Transverse colon (tissue), 4 donors: ENCODE measurements around the gene RSPH9. TPM values are rescaled to one million over a fixed set of nuclear protein-coding genes. Genes with fewer than 3 reads are reported as not detected.

Experiments used
- DNase-seq: peaks from one replicate; pipeline ENCODE4 v3.0.0-alpha.2; 2019
- H3K27ac ChIP-seq, 4 donors: fragments of 200-600 bp; sonication (generic); 2 replicates each; pipeline ENCODE4 v1.5.1; 2016 to 2018; ENCODE audit warnings: inconsistent platforms in 4 of 4
- H3K27me3 ChIP-seq: fragments of 200-600 bp; sonication (generic); 2 replicates; pipeline ENCODE4 v1.5.1; 2017; ENCODE audit warnings: inconsistent platforms
- H3K36me3 ChIP-seq, 4 donors: fragments of 200-600 bp; sonication (generic); 2 replicates each; pipeline ENCODE4 v1.5.1; 2017 to 2019; ENCODE audit warnings: inconsistent platforms in 4 of 4
- H3K4me1 ChIP-seq, 4 donors: fragments of 200-600 bp; sonication (generic); 2 replicates each; pipeline ENCODE4 v1.5.1; 2017 to 2020; ENCODE audit warnings: inconsistent platforms in 4 of 4
- H3K4me3 ChIP-seq, 4 donors: fragments of 200-600 bp; sonication (generic); 1 replicate in 1 of 4; 2 replicates in 3 of 4; pipeline versions ENCODE4 v1.5.1 to v1.6.1; 2017 to 2019; ENCODE audit warnings: inconsistent platforms in 4 of 4
- H3K9me3 ChIP-seq, 2 donors: fragments of 200-600 bp; sonication (generic); 2 replicates each; pipeline ENCODE4 v1.5.1; 2017 to 2019; ENCODE audit warnings: inconsistent platforms in 2 of 2
- EP300 ChIP-seq: sonication (generic); formaldehyde crosslinking; IDR thresholded peaks from one replicate; pipeline ENCODE4 v1.6.1; 2017; ENCODE audit warnings: antibody characterized with exemption, low read depth
- POLR2A ChIP-seq: fragments of 450-650 bp; IDR thresholded peaks from one replicate; pipeline ENCODE4 v1.6.1; 2016; ENCODE audit warnings: antibody characterized with exemption, mild to moderate bottlenecking, moderate library complexity
- POLR2AphosphoS5 ChIP-seq, 3 donors: sonication (generic); formaldehyde crosslinking; IDR thresholded peaks; one replicate each; pipeline ENCODE4 v1.6.1; 2016; ENCODE audit warnings: antibody characterized with exemption in 3 of 3
- WGBS, 2 donors: methylation state at CpG; one replicate each; pipeline ENCODE4 v1.1.5; 2018; ENCODE audit warnings: low coverage in 1 of 2; 5-methylcytosine and 5-hydroxymethylcytosine counted together
- in situ Hi-C, 4 donors: fragments of 200-750 bp; cut with MboI; loops; one replicate each; pipeline versions ENCODE4 v1.15.0 to v1.15.1; 2017; ENCODE audit warnings: low sequenced_read_pairs in 3 of 4, low pct_ligation_motif_present in 1 of 4, low pct_unique_long_range_greater_than_20kb in 1 of 4
- intact Hi-C: fragments of 100-400 bp; cut with DNase I; formaldehyde crosslinking; loops from one replicate; pipeline ENCODE4 v1.15.1; 2023; ENCODE audit warnings: low total_unique reads
- total RNA-seq, 4 donors: library from RNA; depleted of rRNA; stranded (reverse); fragments of >200 nt; gene quantifications; one replicate each; pipeline ENCODE4 v1.1.0, GENCODE V29; 2016
- TF ChIP-seq, protein P1 (sequence below), 5 experiments: fragments of 200-600 bp in 3 of 5; fragments of 450-650 bp in 2 of 5; sonication (generic) in 3 of 5; IDR thresholded peaks; 1 replicate in 2 of 5; 2 replicates in 3 of 5; pipeline ENCODE4 v1.5.1; 2016 to 2017; ENCODE audit warnings: antibody characterized with exemption in 5 of 5, inconsistent platforms in 3 of 5, mild to moderate bottlenecking in 2 of 5, moderate library complexity in 1 of 5

Gene RSPH9
- total RNA-seq, 4 donors from 2014 or later, result not detected

DNA sequence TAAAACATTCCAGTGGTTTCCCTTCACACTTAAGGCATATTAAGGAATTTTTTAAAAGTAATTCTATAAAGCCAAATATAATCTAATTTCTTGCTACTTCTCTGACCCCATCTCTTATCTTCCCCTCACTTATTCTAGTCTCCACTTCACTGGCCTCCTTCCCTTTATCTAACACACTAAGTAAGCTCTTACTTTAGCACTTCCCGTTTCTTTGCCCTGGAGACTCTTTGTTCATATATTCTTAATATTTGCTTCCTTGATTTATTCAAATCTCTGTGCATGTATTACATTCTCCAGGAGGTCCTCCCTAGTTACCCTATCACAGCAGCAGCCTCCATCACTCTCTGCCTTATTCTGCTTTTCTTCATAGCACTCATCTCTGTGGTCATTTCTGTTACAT lies 36.0 kb upstream of the RSPH9 start:
- Histone ChIP-seq H3K27me3 (no peaks in the 10 kb centered on the region), H3K27ac (no peak overlapping the region), H3K4me3 (no peak overlapping the region), H3K4me1 (peaks cover 0 to 3% (median 0%) of the 10 kb centered on the region in 4 donors), H3K9me3 (no peaks in the 10 kb centered on the region), H3K36me3 (peaks cover 0 to 9% (median 4%) of the 10 kb centered on the region in 4 donors)
- DNase-seq, result no peak
- intact Hi-C loops, result no loop called here
- in situ Hi-C loops, result loop anchor here in 1 of 4 donors (25.0 kb wide), 1 partner anchor 478 kb away; no protein-coding TSS in a partner anchor
- 63 to 88% methylated on average over 1 of the region's 1 CpG for WGBS, 2 donors
- TF ChIP-seq, protein P1, sequence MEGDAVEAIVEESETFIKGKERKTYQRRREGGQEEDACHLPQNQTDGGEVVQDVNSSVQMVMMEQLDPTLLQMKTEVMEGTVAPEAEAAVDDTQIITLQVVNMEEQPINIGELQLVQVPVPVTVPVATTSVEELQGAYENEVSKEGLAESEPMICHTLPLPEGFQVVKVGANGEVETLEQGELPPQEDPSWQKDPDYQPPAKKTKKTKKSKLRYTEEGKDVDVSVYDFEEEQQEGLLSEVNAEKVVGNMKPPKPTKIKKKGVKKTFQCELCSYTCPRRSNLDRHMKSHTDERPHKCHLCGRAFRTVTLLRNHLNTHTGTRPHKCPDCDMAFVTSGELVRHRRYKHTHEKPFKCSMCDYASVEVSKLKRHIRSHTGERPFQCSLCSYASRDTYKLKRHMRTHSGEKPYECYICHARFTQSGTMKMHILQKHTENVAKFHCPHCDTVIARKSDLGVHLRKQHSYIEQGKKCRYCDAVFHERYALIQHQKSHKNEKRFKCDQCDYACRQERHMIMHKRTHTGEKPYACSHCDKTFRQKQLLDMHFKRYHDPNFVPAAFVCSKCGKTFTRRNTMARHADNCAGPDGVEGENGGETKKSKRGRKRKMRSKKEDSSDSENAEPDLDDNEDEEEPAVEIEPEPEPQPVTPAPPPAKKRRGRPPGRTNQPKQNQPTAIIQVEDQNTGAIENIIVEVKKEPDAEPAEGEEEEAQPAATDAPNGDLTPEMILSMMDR (IDR thresholded peaks at IDR 0.05), result no peak
- TF ChIP-seq EP300 (no peak), POLR2A (no peak), POLR2AphosphoS5 (IDR thresholded peaks at IDR 0.05) (no peak)

DNA sequence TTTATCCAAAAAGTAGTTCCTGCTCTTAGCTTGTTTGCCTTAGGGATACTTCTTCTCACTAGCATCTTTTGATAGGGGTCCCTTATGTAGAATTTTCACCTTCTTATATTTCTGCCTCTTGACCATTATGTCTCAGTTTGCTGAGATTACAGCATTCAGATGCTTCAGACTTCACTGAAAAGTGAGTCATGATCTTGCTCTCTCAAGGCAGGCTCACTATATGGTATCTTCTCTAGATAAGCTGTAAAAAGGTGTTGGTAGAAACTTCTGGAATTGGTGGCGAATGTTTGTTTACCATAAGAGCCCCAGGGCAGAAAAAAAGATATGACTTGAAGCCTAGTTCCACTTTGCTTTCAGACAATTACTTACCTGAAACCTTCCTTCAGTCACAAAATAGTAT lies 35.4 kb upstream of the RSPH9 start:
- 88 to 100% methylated on average over 1 of the region's 1 CpG for WGBS, 2 donors
- intact Hi-C loops, result no loop called here
- in situ Hi-C loops, result loop anchor here in 1 of 4 donors (25.0 kb wide), 1 partner anchor 478 kb away; no protein-coding TSS in a partner anchor

GRCh38 chr6:43610431-43610830 lies 34.4 kb upstream of the RSPH9 start:
- Histone ChIP-seq H3K4me3 (no peak overlapping the region), H3K36me3 (peaks cover 0 to 11% (median 6%) of the 10 kb centered on the region in 4 donors), H3K9me3 (no peaks in the 10 kb centered on the region), H3K27ac (no peak overlapping the region), H3K27me3 (no peaks in the 10 kb centered on the region), H3K4me1 (peaks cover 0 to 3% (median 0%) of the 10 kb centered on the region in 4 donors)
- TF ChIP-seq POLR2A (no peak), EP300 (no peak), POLR2AphosphoS5 (IDR thresholded peaks at IDR 0.05) (no peak)
- TF ChIP-seq, protein P1 (IDR thresholded peaks at IDR 0.05), result no peak
- no peak for DNase-seq
- intact Hi-C loops (no loop called here), in situ Hi-C loops (loop anchor here in 1 of 4 donors (25.0 kb wide), 1 partner anchor 477 kb away; no protein-coding TSS in a partner anchor)
- 100% methylated on average over 5 of the region's 5 CpGs; no CpG with 5 or more reads in 1 of the 2 donors for WGBS, 2 donors

More for the DNA sequence above, 35.4 kb upstream of the RSPH9 start:
- no peak for DNase-seq
- Histone ChIP-seq H3K27ac (no peak overlapping the region), H3K4me3 (no peak overlapping the region), H3K4me1 (peaks cover 0 to 3% (median 0%) of the 10 kb centered on the region in 4 donors), H3K36me3 (peaks cover 0 to 11% (median 4%) of the 10 kb centered on the region in 4 donors), H3K9me3 (no peaks in the 10 kb centered on the region), H3K27me3 (no peaks in the 10 kb centered on the region)
- TF ChIP-seq, protein P1 (IDR thresholded peaks at IDR 0.05), result no peak
- TF ChIP-seq EP300 (no peak), POLR2AphosphoS5 (IDR thresholded peaks at IDR 0.05) (no peak), POLR2A (no peak)

- Histone ChIP-seq H3K27ac (no peak overlapping the region), H3K36me3 (peaks cover 0 to 13% (median 6%) of the 10 kb centered on the region in 4 donors), H3K9me3 (no peaks in the 10 kb centered on the region), H3K27me3 (no peaks in the 10 kb centered on the region), H3K4me3 (no peak overlapping the region), H3K4me1 (no peaks in the 10 kb centered on the region)
- in situ Hi-C loops, result loop anchor here in 1 of 4 donors (25.0 kb wide), 1 partner anchor 473 kb away; no protein-coding TSS in a partner anchor
- no peak for DNase-seq
- 88 to 97% methylated on average over 3 to 6 of the region's 6 CpGs for WGBS, 2 donors
- TF ChIP-seq, protein P1 (IDR thresholded peaks at IDR 0.05), result no peak
- TF ChIP-seq POLR2AphosphoS5 (IDR thresholded peaks at IDR 0.05) (no peak), EP300 (no peak), POLR2A (no peak)
- intact Hi-C loops, result no loop called here
Observed at GRCh38 chr6:43613721-43614395, 31.0 kb upstream of the RSPH9 start.
